ENCODE measurements around the gene CGREF1. TPM values are rescaled to one million over a fixed set of nuclear protein-coding genes. Genes with fewer than 3 reads are reported as not detected.
A peak's percentile ranks its signal among the peaks of the same experiment; 100 is the strongest.

The CGREF1 gene
- total and polyA plus RNA-seq, 7 donors: 0.68 to 2.6 (median 1.1) TPM; not detected in 2

DNA sequence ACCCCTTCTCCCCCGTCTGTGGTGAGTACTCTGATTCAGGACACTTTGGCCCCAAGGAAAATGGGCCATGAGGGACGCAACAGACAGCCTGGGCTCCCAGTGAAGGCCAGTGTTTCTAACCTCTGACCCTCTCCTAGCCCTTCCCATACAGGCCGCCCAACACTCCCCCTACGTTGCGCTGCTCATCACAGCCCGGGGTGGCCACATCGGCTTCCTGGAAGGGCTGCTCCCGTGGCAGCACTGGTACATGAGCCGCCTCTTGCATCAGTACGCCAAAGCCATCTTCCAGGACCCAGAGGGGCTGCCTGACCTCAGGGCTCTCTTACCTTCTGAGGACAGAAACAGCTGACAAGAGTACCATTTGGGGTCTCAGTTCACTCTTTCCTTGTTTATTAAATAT is 11.5 kb upstream of the CGREF1 start:
- Histone ChIP-seq H3K27me3 (no peaks in the 10 kb centered on the region), H3K4me3 (no peak overlapping the region), H3K4me1 (peaks cover 0 to 20% (median 19%) of the 10 kb centered on the region in 4 donors), H3K9me3 (no peaks in the 10 kb centered on the region), H3K36me3 (peaks cover 0 to 31% (median 24%) of the 10 kb centered on the region in 4 donors), H3K27ac (no peak overlapping the region)
- no peak for DNase-seq
- TF ChIP-seq CTCF (IDR thresholded peaks at IDR 0.05) (no peak), POLR2AphosphoS5 (IDR thresholded peaks at IDR 0.05) (no peak), EP300 (IDR thresholded peaks at IDR 0.05) (no peak)
- 92 to 94% methylated on average over 10 of the region's 10 CpGs for WGBS, 2 donors
- intact Hi-C loops (cut with DNase I): loop anchor here (5.0 kb wide), 1 partner anchor 83 kb away; no protein-coding TSS in a partner anchor

DNA sequence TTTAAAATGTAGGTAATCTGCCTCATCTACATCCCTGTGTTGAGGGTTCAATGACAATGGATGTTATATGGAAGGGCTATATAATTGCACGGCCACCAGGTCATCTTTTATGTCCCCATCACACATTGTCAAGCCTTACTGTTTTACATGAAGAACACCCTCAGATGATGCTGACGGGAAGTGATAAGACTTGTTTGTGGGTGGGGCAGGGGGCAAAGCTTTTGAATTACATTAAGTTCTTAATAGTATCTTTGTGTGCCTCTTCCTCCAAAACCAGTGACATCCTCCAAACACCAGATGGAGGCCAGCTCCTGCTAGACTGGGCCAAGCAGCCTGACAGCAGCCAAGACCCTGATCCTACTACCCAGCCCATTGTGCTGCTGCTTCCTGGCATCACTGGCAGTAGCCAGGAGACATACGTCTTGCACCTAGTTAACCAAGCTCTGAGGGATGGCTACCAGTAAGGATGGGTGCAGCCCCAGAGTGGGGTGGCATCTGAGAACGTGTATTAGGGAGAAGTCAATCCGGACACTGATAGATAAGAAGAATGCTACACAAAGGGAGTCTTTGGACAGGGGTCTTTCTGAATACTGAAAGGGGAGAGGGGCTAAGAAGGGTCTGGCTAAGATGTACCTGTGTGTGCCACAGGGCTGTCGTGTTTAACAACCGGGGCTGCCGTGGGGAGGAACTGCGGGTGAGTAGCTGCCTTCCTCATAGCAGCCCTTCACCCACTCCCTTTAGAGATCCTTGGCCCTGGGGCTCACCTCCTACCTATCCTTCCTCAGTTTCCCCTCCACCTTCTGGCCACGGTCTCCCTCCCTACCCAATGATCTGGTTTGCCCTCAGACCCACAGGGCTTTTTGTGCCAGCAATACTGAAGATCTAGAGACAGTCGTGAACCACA is 10.0 kb upstream of the CGREF1 start:
- no peak for DNase-seq
- H3K27me3 ChIP-seq: no peaks in the 10 kb centered on the region
- no peak overlapping the region for H3K27ac ChIP-seq
- peaks cover 0 to 23% (median 20%) of the 10 kb centered on the region in 4 donors for H3K4me1 ChIP-seq
- TF ChIP-seq POLR2AphosphoS5 (IDR thresholded peaks at IDR 0.05) (no peak), CTCF (IDR thresholded peaks at IDR 0.05) (no peak), EP300 (IDR thresholded peaks at IDR 0.05) (no peak), POLR2A (IDR thresholded peaks at IDR 0.05) (no peak)
- H3K36me3 ChIP-seq: peaks cover 0 to 31% (median 24%) of the 10 kb centered on the region in 4 donors
- 74 to 81% methylated on average over 11 of the region's 11 CpGs for WGBS, 2 donors
- H3K9me3 ChIP-seq: no peaks in the 10 kb centered on the region
- H3K4me3 ChIP-seq: no peak overlapping the region
- intact Hi-C loops (cut with DNase I): no loop called here

DNA sequence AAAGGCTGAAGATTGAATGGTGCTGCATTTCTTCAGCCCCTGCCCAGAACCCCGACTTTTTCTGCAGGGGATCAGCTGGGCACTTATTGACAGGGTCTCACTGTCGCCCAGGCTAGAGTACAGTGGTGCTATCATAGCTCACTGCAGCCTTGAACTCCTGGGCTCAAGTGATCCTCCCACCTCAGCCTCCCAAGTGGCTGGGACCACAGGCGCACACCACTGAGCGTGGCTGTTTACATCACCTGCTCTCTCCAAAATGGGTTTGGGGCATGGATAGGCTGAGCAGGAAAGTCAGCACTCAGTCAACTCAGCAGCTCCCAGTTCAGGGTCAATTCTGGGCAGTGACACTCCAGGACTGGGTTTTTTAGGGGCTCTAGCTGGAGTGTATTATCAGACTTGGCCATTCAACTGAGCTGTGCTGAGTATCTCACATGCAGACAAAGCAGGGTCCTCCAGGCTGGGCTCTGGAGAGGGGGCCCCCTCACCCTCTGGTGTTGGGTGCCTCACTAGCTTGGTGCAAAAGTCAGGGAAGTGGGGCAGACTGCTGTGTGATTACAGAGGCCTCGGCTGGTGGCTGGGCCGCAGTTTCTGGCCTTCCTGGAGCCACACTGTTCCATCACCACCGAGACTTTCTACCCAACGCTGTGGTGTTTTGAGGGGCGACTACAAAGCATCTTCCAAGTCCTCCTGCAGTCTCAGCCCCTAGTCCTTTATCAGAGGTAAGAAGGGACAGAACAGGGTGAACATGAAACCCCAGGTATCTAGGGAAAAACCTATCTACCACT is 9.1 kb upstream of the CGREF1 start:
- DNase-seq: peak; percentile 27
- intact Hi-C loops (cut with DNase I): no loop called here
- Histone ChIP-seq H3K27me3 (no peaks in the 10 kb centered on the region), H3K27ac (no peak overlapping the region), H3K36me3 (peaks cover 0 to 31% (median 24%) of the 10 kb centered on the region in 4 donors), H3K9me3 (no peaks in the 10 kb centered on the region), H3K4me1 (peaks cover 0 to 21% (median 14%) of the 10 kb centered on the region in 4 donors), H3K4me3 (no peak overlapping the region)
- TF ChIP-seq POLR2A (IDR thresholded peaks at IDR 0.05): no peak
- TF ChIP-seq CTCF (IDR thresholded peaks at IDR 0.05): no peak
- no peak for TF ChIP-seq POLR2AphosphoS5 (IDR thresholded peaks at IDR 0.05)
- no peak for TF ChIP-seq EP300 (IDR thresholded peaks at IDR 0.05)
- WGBS, 2 donors: 88 to 90% methylated on average over 9 of the region's 9 CpGs

- Histone ChIP-seq H3K27me3 (no peaks in the 10 kb centered on the region), H3K27ac (no peak overlapping the region), H3K4me3 (no peak overlapping the region), H3K4me1 (peaks cover 0 to 11% (median 3%) of the 10 kb centered on the region in 4 donors), H3K9me3 (no peaks in the 10 kb centered on the region), H3K36me3 (peaks cover 0 to 17% (median 12%) of the 10 kb centered on the region in 4 donors)
- TF ChIP-seq CTCF (IDR thresholded peaks at IDR 0.05) (no peak), POLR2AphosphoS5 (IDR thresholded peaks at IDR 0.05) (no peak), POLR2A (IDR thresholded peaks at IDR 0.05) (no peak), EP300 (IDR thresholded peaks at IDR 0.05) (no peak)
- peak; percentile 19 for DNase-seq
- WGBS, 2 donors: 36 to 62% methylated on average over 5 of the region's 5 CpGs
- intact Hi-C loops (cut with DNase I): no loop called here
These were observed 7.4 kb upstream of the CGREF1 start for GRCh38 chr2:27126252-27126710.

Data from sigmoid colon (tissue), 7 donors.